ENCODE measurements around the gene LRRC49.

- no peak for TF ChIP-seq CTCF (IDR thresholded peaks at IDR 0.05)
- TF ChIP-seq POLR2A (IDR thresholded peaks at IDR 0.05) = no peak
These were observed 162.8 kb downstream of the LRRC49 start for GRCh38 chr15:71055461-71055860.

All from heart left ventricle (tissue), 13 donors.